GM12872 (cell line): ENCODE data around the gene MAP3K19.

ENCODE experiments used
- CTCF ChIP-seq: IDR thresholded peaks from 3 replicates; pipeline ENCODE4 v1.5.1; 2011; ENCODE audit warnings: low read depth, mild to moderate bottlenecking, low read length, moderate library complexity; ENCODE audit not compliant: insufficient read depth

MAP3K19 gene

GRCh38 chr2:135002836-135003235, 44.4 kb downstream of the MAP3K19 start:
- no peak for TF ChIP-seq CTCF

- no peak for TF ChIP-seq CTCF
Measured at GRCh38 chr2:134999521-134999920, 47.7 kb downstream of the MAP3K19 start.

- peak; percentile 35; the same call in 1 of the 3 replicates for TF ChIP-seq CTCF
Measured at GRCh38 chr2:134988994-134989605, 58.1 kb downstream of the MAP3K19 start.

GRCh38 chr2:134985061-134985460, 62.2 kb downstream of the MAP3K19 start:
- TF ChIP-seq CTCF, result no peak

GRCh38 chr2:134982603-134983002, 64.6 kb downstream of the MAP3K19 start:
- TF ChIP-seq CTCF, result no peak

- TF ChIP-seq CTCF, result no peak
Measured at GRCh38 chr2:134980639-134981038, 66.6 kb downstream of the MAP3K19 start.

- TF ChIP-seq CTCF, result no peak
Measured at GRCh38 chr2:134979221-134979620, 68.0 kb downstream of the MAP3K19 start.
